NCI-H2196 treated with DMSO at 0.1 percent for 48 hours (cell line): ENCODE data around the gene FAM43B.
"Not testable (repeated sequence)": the region's sequence is repeated elsewhere in the genome, so short reads cannot be mapped to it uniquely, and the experiment has no call there.

Source experiments
- DNase-seq: peaks from one replicate; lab custom pipeline; 2025; ENCODE audit not compliant: unreplicated experiment; lab: John Stamatoyannopoulos, UW

The FAM43B gene, protein sequence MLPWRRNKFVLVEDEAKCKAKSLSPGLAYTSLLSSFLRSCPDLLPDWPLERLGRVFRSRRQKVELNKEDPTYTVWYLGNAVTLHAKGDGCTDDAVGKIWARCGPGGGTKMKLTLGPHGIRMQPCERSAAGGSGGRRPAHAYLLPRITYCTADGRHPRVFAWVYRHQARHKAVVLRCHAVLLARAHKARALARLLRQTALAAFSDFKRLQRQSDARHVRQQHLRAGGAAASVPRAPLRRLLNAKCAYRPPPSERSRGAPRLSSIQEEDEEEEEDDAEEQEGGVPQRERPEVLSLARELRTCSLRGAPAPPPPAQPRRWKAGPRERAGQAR

DNA sequence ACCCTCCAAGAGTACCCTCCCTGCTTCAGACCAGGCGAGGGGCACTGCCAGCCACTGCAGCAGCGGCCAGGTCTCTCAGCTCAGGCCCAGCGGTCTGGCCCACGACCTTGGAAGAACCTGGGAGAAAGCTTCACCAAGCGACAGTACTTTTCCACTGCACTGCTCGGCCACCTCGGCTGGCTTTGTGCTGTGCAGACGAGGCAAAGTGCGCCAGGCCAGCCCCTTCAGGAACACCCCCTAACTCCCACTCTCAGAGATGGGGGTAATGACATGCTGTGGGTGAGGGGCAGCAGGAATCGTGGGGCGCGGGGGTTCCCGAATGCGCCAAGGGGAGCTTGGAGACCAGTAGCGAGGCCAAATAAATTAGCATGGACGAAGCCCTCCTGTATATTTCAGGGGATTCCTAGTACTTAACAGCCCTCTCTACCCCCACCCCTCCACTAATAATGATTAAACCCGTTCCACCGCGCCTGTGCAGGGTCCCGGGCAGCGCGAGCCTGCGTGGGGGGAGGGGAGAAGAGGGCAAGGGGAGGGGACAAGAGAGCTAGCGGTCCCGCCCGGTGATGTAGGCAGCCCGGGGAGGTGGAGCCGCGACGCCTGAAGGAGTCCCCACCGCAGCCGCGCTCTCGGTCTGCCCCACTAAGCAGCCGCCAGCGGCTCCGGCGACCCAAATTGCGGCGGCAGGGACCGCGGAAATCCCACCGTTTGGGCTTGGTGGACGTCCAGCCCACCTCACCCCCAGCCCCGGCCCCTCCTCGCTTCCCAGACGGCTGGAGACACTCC, at the start of gene FAM43B:
TSS of gene FAM43B (plus strand) at position 629 of the 783 bp plus-strand sequence. CDS start 401 bp downstream, outside the sequence.
- DNase-seq = no peak

GRCh38 chr1:20505488-20505887, 46.9 kb upstream of the FAM43B start:
- no peak for DNase-seq

DNA sequence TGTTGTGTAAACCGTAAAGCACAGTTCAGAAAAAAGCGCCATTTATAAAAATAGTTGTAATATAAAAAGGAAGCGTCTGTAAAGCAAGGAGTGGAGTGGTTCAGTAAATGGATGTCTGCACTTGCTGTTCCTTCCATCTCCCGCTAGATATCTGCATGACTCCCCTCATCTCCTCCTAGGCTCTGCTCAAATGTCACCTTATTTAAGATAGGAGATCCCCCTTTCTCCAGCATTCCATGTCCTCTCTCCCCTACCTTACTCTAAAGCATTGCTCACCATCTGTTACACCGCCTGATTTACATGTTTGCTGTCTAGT, 45.2 kb upstream of the FAM43B start:
- no peak for DNase-seq

DNA sequence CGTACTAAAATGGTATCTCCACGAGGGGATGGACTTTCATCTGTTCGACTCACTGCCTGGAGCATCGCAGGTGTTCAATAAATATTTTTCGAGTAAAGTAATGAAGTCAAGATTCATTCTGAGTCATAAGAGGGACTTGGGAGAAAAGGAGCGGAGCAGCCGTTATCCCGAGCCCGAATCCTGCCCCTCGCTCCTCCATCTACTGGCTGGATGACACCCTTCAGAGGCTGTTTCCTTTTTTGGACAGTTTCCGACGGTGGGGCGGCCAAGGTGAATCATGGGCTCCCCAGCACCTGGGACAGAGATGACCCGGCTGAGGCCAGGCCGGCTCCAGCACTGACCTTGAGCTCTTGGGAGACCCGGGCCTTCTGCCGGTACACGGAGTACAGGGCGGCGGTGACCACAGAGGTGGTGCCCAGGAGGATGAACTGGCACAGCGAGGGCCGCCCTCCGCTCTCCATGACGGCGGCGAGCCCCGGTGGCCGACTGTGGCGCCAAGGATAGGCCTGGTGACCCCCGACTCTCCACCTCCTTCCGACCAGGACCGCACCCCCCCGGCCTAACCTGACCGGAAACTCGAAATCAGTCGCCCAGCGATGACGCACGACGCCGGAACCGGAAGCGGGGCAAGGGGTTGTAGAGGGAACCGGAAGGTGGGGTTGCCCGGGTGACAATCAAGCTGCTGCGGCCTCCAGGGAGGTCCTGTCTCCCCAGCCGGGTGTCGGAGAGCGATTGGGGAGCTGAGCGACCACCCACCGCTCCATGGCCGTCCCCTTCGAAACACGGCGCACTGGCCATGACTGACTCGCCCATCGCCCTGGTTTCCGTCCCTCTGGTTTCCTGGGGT, 44.6 kb upstream of the FAM43B start, which contains the start of gene MUL1:
TSS of gene MUL1 (minus strand) at position 588 of the 847 bp plus-strand sequence. CDS start at position 461, 127 bp downstream.
- peak; percentile 85 for DNase-seq

GRCh38 chr1:20508411-20508771, 44.0 kb upstream of the FAM43B start:
- no peak for DNase-seq

GRCh38 chr1:20511518-20512428, 40.6 kb upstream of the FAM43B start:
- DNase-seq = no peak

DNA sequence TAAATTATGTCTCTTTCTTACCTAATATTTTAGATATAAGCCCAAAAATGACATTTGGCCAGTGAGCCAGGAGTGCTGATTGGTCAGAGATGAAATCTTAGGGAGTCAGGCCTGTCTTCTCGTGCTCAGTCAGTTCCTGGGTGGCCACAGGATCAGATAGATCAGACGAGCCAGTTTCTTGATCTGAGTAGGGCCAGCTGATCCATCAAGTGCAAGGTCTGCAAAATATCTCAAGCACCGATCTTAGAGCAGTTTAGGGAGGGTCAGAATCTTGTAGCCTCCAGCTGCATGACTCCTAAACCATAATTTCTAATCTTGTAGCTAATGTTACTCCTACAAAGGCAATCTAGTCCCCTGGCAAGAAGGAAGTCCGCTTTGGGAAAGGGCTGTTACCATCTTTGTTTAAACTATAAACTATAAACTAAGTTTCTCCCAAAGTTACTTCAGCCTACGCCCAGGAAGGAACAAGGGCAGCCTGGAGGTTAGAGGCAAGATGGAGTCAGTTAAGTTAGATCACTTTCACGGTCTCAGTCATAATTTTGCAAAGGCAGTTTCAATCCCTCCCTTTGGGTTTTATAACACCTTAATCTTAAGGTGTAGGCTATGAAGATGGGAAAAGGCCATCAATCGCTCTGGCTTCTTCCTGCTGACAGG, 32.6 kb upstream of the FAM43B start:
- not testable (repeated sequence) for DNase-seq

DNA sequence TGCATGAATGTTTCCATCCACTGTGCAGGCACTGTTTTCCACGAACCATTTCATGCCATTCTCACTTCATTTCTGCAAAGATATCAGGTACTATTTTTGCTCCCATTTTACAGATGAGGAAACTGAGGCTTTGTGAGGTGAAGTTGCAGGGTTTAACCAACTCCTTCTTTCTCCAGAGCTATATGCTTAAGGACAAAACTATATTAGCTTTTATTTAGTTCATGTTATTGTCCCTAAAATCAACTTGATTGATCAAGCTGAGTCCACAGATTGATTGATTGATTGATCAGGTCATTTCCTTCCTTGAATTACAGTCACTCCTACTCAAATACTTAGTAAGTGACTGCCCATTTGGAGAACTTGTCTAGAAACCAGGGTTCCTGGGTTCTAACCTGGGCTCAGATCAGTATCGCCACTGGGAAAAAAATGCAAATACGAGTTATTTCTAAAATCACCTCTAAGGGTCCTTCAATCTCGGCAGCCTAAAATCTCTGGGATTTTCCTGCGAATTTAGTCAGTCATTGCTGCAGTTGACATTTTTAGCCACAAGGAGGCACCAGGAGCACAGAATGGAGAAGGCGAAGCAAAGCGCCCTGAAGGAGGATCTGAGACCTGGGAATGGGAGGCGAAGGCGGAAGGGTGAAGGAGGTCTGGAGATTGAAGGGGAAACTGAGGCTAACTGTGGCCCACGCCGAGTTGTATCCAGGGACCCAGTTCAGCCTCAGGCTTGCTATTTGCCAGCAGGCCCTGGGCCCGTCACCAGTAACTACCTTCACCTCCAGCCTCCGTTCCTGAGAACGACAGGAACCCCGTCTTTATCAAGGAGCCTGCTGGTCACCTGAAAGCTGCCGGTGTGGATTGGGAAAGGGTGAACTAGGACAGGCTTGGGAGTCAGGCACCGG, 30.2 kb upstream of the FAM43B start:
- DNase-seq = peak; percentile 42

DNA sequence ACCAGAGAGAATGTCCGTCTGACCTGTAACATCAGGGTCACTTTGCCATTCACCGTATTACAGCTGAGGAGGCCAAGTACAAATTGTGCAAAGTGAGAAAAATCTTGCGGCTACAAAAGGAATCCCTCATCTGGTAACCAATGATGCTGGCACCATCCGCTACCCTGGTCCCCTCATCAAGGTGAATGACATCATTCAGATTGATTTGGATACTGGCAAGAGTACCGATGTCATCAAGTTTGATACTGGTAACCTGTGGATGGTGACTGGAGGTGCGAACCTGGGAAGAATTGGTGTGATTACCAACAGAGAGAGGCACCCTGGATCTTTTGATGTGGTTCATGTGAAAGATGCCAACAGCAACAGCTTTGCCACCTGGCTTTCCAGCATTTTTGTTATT, 26.1 kb upstream of the FAM43B start:
- no peak for DNase-seq

DNA sequence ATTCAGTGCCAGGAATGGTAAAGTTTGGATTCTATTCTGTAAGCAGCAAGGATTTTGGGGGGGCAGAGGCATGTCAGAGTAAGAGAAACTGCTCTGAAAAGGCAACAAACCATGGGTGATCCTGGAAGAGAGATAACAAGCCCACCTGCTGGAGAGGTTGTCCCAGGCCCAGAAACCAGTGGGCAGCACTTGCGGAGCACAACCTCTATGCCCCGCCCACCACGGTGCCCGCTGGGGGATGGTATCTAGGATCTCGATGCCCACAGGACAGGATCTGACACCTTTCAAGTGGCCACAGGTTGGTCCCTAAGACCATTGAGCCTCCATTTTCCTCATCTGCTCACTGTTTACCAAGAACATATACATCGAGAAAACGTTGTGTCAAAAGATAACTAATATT, 24.2 kb upstream of the FAM43B start:
- DNase-seq = no peak

DNA sequence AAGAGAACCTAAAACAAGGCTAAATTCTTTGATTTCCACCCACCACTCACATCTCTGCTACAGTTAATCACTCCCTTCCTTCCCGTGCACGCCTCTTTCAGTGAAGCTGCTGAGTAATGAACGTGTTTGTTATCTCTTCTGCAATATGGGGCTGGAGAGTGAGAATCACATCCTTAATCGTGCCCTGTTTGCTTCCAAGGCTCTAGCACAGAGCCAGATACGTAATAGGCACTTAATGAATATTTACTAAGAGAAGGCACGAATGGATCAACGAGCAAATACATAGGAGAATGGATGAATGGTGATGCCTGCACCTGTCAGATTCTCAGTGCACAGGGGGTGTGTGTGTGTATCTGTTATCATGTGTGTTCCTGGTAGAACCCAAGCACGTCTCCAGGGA, 22.1 kb upstream of the FAM43B start:
- no peak for DNase-seq

DNA sequence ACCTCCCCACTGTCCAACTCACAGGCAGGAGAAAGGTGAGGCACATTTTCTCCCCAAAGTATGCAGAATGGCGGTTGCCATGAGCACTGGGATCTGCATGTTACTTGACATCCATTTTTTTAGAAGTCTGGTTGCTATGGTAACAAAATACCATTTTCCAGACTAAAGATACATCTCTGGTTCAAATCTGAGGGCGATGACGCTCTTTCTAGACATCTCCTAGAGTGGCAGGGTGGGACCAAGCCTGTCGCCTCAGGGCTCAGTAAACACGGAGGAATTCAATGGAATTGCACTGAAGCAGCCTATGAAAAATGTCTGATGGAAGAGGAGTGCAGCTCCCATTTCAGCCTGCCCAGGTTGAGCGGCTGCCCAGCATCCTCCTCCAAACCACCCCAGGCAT, 21.5 kb upstream of the FAM43B start:
- no peak for DNase-seq

GRCh38 chr1:20533635-20534034, 18.7 kb upstream of the FAM43B start:
- DNase-seq = no peak

DNA sequence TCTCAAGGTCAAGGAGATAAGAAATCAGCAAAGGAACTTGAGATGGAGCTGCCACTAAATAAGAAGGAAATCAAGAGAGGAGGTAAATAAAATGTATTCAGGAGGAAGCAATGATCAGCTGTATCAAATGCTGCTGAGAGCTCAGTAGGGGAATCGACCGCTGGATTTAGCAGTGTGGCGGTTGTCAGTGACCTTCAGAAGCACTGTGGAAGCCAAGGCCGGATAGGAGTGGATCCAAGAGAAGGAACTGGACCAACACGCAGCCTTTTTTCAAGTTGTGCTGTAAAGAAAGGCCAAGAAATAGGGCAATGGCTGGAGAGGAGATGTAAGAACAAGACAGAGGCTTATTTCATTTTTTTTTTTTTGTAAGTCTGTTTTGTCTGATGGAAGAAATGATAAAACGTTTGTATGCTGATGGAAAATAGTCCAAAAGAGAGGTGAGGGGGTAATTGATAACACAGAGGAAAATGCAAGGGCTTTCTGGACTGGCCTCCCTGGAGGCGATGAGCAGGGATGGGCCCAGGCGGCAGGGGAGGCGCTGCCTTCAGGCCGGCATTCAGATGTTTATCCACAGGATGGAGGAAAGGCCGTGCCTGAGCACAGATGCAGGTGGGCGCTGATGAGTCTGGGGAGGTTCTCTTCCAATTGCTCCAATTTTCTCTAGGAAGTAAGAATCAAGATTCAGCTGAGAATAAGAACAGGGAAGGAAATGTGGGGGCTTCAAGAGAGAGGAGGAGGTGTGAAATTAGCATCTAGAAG, 17.5 kb upstream of the FAM43B start:
- DNase-seq = no peak

GRCh38 chr1:20538227-20538626, 14.1 kb upstream of the FAM43B start:
- DNase-seq = peak; percentile 50

DNA sequence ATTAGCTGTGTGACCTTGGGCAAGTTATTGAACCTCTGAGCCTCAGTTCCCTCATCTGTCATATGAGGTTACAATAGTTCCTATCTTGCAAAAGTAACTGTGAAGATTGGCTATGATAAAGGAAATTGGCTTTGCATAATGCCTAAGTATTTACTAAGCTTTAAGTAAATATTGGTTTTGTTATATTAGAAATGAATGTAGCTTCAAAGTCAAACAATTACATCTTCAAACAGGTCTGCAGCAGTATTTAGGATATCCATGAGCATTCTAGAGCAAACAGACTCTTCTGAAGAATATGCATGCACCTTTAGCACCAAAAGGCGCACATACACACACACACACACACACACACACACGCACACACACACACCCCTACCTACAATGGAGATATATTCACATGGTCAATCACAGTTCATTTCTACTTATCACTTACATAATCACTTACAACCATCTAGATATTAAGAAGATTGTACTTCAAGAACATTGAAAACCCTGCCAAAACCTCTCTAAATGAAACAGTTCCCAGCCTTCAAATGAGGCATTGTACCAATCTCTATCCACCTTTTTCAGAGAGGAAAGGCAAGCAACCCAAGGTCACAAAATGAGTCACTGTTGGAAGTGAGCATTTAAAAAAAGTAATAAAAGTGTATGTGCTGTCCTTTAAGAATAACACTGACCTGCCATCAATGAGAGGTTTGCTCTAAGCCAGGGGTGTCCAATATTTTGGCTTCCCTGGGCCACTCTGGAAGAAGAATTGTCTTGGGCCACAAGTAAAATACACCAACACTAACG, 13.4 kb upstream of the FAM43B start:
- no peak for DNase-seq

- DNase-seq = no peak
These were observed 12.1 kb upstream of the FAM43B start for GRCh38 chr1:20540281-20540680.

GRCh38 chr1:20546637-20547036, 5.7 kb upstream of the FAM43B start:
- DNase-seq = no peak
